Suppressor macrophage treated with lipopolysaccharide for 1 hour (primary cell): ENCODE results near the gene KIF3B.
"Not testable (repeated sequence)": the region's sequence is repeated elsewhere in the genome, so short reads cannot be mapped to it uniquely, and the experiment has no call there.

Experiments used
- DNase-seq, 3 donors: peaks; one replicate each; pipeline ENCODE4 v3.0.0-alpha.2; 2020 to 2022

Gene KIF3B

DNA sequence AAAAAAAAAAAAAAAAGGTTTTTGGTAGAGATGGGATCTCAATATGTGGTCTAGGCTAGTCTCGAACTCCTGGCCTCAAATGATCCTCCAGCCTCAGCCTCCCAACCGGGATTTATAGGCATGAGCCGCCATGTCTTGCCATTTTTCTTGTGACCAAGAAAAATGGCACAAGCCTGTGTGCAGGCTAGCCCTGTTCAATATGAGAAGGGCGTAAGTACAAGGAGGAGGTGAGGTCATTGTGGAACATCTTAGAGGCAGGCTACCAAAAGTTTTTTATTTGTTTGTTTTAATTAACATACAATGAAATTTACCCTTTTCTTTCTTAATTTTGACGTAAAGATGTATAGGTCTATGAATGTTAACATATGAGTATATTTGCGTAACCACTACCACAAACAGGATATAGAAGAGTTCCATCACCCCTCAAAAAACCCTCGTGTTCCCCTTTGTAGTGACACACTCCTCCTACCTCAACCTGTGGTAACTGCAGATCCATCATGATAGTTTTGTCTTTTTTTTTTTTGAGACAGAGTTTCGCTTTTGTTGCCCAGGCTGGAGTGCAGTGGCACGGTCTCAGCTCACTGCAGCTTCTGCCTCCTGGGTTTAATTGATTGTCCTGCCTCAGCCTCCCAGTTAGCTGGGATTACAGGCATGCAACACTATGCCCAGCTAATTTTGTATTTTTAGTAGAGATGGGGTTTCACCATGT is 28.3 kb upstream of the KIF3B start:
- DNase-seq, result peak; percentile 58 to 83 (median 63)

- DNase-seq, result no peak
Observed at GRCh38 chr20:32251470-32251869, 26.0 kb upstream of the KIF3B start.

GRCh38 chr20:32252189-32252588 is 25.3 kb upstream of the KIF3B start:
- no peak for DNase-seq

DNA sequence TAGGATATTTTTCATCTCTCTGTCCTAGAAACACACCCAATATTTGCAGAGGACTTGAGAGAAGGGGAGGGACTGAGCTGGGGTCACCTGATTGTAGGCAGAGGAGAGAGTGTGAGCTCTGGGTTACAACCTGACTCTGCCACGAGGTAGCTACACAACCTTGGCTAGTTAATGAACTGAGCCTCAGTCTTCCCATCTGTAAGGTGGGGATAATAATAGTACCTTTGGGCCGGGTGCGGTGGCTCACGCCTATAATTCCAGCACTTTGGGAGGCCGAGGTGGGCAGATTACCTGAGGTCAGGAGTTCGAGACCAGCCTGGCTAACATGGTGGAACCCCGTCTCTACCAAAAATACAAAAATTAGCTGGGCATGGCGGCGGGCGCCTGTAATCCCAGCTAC is 16.5 kb upstream of the KIF3B start:
- not testable (repeated sequence) for DNase-seq

- DNase-seq, result no peak
Observed at GRCh38 chr20:32261644-32262043, 15.8 kb upstream of the KIF3B start.

DNA sequence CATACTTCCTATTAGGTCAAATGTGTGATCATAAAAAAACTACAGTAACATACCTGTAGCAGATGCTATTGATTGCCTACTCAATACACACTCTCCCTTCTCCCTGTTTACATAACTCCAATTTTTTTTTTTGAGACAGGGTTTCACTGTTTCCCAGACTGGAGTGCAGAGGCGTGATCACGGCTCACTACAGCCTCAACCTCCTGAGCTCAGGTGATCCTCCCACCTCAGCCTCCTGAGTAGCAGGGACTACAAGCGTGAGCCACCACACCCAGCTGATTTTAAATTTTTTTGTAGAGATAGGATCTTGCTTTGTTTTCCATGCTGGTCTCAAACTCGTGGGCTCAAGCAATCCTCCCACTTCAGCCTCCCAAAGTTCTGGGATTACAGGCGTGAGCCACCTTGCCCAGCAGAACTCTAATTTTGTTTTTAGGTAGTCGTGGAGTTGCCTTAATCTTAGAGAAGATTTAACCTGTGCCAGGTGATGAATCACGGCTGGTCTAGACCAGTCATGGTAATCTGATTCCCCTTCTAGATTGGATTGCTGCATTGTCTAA is 14.0 kb upstream of the KIF3B start:
- DNase-seq, result no peak

- no peak for DNase-seq
Observed at GRCh38 chr20:32271620-32272019, 5.8 kb upstream of the KIF3B start.

- DNase-seq, result no peak
Observed at GRCh38 chr20:32274359-32274758, 3.1 kb upstream of the KIF3B start.

DNA sequence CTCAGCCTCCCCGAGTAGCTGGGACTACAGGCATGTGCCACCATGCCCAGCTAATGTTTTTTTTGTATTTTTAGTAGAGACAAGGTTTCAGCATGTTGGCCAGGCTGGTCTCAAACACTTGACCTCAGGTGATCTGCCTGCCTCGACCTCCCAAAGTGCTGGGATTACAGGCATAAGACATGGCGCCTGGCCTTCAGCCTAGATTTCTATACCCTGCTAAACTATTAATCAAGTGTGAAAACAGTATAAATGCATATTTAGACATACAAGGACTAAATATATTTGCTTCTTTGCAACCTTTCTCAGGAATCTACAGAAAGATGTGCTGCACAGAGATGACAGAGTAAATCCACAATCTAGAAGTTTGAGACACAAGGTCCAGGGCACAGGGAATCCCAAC is 2.3 kb upstream of the KIF3B start:
- DNase-seq, result not testable (repeated sequence)

DNA sequence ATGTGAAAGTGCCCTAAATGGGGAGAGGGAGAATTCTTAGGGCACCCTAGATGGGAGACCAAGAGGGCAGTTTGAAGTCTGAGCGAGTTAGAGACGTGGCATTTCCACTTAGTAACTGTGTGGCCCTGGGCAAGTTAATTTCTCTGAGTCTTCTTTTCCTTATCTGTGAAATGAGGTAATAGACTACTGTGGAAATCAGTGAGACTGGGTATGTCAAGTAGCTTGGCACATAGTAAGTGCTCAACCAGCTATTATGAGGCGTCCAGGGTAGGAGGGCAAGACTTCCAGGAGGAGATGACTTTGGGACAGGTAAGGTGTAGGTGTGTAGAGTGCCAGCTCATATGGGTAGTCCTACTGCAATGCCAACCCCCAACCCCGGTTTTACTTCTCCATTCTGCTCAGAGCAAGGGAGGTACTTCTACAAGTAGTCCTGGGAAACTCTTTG is 770 bp downstream of the KIF3B start:
- peak in 2 of 3 donors; percentile 28 to 45 for DNase-seq

- DNase-seq, result no peak
Observed at GRCh38 chr20:32281711-32282110, 4.3 kb downstream of the KIF3B start.

- no peak for DNase-seq
Observed at GRCh38 chr20:32282461-32282860, 5.0 kb downstream of the KIF3B start.

- DNase-seq, result no peak
Observed at GRCh38 chr20:32285082-32285620, 7.7 kb downstream of the KIF3B start.

- DNase-seq, result peak in 1 of 3 donors; percentile 16
Observed at GRCh38 chr20:32285621-32286371, 8.3 kb downstream of the KIF3B start.

GRCh38 chr20:32287231-32287638 is 9.8 kb downstream of the KIF3B start:
- no peak for DNase-seq

DNA sequence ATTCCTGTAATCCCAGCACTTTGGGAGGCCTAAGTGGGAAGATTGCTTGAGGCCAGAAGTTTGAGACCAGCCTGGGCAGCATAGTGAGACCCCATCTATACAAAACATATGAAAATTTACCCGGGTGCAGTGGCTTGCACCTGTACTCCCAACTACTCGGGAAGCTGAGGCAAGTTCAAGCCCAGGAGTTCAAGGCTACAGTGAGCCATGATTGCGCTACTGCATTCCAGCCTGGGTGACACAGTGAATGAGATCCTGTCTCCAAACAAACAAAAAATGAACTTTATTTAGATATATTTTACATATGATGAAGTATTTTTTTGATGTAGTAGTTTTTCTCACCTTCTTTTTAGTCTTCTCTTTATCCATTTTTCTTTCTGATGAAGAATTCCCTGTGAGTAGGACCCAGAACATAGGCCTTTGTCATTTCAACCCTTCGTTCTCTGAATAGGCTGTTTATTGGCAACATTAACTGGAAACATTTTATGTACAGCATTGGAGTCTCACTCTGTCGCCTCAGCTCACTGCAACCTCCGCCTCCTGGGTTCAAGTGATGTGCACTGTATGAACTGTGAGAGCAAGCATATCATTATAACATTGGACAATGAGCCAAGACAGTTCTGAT is 10.9 kb downstream of the KIF3B start:
- no peak for DNase-seq

DNA sequence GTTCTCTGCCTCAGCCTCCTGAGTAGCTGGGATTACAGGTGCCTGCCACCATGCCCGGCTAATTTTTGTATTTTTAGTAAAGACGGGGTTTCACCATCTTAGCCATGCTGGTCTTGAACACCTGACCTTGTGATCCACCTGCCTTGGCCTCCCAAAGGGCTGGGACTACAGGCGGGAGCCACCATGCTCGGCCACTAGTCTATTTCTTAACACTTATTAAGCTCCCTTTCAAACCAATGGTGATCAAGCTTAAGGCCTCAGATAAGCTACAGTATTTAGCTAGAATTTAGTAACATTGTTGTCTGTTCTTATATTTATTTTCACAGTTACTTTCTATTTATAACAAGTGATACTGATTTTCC is 11.8 kb downstream of the KIF3B start:
- DNase-seq, result not testable (repeated sequence)

- DNase-seq, result no peak
Observed at GRCh38 chr20:32289661-32290431, 12.4 kb downstream of the KIF3B start.

DNA sequence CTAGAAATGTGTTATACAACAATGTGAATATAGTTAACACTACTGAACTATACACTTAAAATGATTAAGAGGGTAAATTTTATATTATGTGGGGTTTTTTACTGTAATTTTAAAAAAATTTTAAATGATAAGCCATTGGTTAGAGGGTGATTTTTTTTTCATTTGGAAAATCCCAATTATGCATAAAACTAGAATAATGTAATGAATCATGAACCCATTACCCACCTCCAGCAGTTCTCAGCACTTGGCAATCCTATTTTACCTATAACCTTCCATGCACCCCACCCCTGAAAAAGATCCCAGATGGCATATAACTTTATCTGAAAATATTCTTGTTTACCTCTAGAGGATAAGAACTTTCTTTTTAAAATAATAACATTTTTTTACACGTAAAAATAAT is 13.7 kb downstream of the KIF3B start:
- peak in 1 of 3 donors; percentile 17 for DNase-seq

GRCh38 chr20:32292548-32292947 is 15.1 kb downstream of the KIF3B start:
- no peak for DNase-seq

GRCh38 chr20:32294071-32294470 is 16.6 kb downstream of the KIF3B start:
- DNase-seq, result no peak

- no peak for DNase-seq
Observed at GRCh38 chr20:32296412-32296811, 19.0 kb downstream of the KIF3B start.
